ENCODE data around the gene RNF157.
"Not testable (repeated sequence)": the region's sequence is repeated elsewhere in the genome, so short reads cannot be mapped to it uniquely, and the experiment has no call there.

Gene RNF157

GRCh38 chr17:76252967-76253766 lies 12.9 kb upstream of the RNF157 start:
- not testable (repeated sequence) for DNase-seq

DNA sequence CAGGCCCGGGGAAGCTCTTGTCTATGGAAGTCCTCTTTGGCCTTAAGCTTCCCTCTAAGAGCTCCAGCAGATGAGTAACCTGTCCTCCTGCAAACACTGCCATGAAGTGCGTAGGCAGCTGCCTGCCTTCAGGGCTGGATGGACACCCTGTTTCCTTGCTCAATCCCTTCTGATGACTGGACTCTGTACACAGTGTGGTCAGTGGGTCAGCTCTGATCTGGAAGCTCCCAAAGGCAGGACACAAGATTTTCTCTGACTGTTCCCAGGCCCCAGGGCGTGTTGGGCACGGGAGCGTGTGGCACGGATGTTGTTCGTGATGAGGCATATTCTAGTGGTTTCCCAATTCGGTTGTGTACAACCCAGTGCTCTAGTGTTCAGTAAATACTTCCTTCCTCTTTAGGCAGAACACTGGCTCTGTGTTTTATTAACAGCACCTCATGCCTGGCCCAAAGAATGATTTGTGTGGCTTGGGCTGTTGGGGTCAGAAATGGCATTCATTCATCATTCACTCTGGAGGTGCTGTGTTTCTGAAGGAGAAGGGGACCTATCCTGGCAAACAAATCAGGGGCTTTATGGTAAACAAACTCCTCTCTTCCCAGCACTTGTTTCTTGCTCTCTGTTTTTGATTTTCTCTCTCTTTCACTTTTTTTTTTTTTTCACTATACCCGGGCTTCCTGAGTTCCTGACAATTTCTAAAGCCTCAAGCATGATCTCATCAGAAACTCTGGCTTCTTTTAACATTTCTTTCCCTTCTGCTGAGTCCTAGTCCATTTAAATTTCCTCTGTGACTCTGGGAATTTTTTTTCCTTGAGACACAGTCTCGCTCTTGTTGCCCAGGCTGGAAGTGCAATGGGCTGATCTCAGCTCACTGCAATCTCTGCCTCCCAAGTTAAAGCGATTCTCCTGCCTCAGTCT lies 12.0 kb upstream of the RNF157 start:
- peak; percentile 92 for DNase-seq

DNA sequence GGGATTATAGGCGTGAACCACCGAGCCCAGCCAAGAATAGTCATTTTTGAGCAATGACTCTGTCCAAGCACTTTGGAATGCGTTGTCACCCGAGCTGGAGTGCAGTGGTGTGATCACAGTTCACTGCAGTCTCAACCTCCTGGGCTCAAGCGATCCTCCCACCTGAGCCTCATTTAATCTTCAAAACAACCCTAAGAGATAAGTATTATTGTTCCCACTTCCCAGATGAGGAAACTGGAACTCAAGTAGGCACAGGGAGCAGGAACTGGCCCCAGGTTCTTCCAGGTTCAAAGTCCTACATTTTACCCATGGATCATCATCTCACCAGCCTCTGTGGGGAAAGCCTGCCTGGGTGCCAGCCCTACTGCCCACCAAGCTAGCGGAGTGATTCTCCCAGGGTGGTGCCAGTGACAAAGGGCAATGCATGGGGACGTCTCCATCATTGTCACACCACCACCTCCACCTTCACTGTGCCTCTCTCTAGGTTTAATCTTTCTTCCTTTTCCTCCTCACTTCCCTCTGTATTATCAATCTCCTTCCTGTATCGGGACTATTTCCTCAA lies 11.3 kb upstream of the RNF157 start:
- no peak for DNase-seq

GRCh38 chr17:76250141-76250540 lies 9.8 kb upstream of the RNF157 start:
- DNase-seq = no peak

GRCh38 chr17:76248013-76248782 lies 7.9 kb upstream of the RNF157 start:
- peak; percentile 12 for DNase-seq

DNA sequence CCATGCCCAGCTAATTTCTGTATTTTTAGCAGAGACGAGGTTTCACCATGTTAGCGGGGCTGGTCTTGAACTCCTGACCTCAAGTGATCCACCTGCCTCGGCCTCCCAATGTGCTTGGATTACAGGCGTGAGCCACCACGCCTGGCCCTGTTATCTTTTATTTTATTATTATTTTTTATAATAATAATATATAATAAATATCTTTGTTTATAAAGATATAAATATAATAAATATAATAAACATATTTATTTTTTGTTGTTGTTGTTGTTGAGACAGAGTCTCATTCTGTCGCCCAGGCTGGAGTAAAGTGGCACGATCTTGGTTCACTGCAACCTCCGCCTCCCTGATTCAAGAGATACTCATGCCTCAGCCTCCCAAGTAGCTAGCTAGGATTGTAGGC lies 7.0 kb upstream of the RNF157 start:
- DNase-seq = no peak

GRCh38 chr17:76246080-76247066 lies 6.1 kb upstream of the RNF157 start:
- no peak for DNase-seq

DNA sequence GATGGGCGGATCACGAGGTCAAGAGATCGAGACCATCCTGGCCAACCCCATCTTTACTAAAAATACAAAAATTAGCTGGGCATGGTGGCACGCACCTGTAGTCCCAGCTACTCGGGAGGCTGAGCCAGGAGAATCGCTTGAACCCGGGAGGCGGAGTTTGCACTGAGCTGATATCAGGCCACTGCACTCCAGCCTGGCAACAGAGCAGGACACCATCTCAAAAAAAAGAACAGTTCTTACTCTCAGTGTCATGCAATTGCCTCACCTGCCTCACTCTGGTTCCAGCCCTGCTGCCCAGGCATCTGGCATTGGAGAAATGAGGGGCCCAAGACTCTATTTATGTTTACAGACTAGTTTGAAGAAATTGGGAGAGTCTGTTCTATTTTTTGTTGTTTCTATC lies 4.4 kb upstream of the RNF157 start:
- not testable (repeated sequence) for DNase-seq

GRCh38 chr17:76243826-76244679 lies 3.8 kb upstream of the RNF157 start:
- DNase-seq = no peak

GRCh38 chr17:76241691-76242255 lies 1.5 kb upstream of the RNF157 start:
- no peak for DNase-seq

DNA sequence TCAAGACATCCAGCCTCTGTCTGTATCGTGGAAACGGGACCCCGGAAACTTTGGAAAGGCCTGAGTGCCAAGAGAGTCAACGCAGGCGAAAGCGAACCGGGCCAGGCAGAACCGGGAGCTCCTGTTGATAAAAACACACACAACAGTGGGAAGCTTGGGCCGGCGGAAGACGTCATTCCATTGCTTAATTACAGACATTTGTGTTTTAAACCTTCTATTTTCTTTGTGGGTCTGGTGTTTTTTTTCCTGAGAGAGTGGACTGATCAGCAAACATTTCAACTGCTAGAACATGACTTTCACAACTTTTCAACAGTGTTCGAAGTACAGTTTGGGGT lies 878 bp upstream of the RNF157 start:
- no peak for DNase-seq

DNA sequence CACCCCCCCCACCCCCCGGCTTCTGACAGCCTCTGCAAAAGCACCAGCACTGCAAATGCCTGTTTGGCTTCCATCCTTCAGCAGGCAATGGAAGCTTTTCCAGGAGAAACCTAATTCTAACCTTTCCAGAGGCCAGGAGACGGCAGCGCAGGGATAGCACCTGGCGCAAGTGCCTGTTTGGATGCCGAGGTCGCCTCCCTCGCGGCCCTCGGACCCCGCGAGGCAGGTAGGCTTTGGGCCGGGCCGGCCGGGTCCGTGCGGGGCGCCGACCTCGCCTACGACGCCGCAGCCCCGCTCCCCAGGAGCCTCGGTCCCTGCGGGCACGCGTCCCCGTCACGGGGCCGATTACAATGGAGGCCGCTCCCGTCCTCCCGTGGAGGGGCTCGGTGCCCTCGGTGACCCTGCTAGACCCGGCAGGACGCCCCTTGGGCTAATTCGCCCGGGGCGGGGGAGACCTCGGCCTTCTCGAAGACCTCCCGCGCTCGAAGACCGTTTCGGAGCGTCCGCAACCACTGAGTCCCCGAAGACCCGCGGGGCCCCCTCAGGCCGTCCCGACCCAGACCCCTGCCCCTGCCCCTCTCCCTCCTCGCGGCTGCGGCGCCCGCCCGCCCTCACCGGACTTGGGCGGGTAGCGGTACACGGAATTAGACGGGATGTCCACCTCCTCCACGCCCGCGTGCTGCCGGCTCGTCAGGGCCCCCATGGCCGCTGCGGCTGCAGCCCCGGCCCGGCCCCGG lies 587 bp downstream of the RNF157 start:
- no peak for DNase-seq

DNA sequence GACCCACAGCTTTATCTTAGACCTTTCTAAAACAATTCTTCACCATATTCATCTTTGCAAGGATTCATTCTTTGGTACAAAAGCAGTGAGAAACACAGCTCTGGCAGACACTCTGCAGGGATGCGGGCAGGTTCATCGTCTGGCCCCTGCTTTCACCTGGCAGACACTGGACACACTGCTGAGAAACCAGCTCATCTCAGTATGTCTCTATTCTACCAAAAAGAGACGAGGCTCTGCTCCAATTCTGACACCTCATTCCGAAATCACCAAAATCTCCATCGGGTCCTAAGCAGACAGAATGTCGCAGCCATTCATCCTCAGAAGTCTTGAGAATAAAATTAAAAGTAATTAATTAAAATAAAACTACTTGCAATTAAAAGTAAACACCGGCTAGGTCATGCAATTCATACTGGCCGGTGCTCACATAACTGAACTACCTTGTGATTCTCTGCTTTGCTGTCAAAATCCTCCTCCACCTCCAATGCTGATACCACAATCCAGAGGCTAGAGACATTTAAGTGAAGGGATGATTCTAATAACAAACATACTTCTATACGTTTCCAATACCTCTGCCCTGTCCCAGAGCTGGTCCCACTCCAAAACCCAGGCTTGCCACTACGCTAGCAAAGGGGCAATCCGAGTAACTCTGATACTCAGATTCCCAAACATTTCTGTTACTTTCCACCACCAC lies 1.3 kb downstream of the RNF157 start:
- DNase-seq = no peak

DNA sequence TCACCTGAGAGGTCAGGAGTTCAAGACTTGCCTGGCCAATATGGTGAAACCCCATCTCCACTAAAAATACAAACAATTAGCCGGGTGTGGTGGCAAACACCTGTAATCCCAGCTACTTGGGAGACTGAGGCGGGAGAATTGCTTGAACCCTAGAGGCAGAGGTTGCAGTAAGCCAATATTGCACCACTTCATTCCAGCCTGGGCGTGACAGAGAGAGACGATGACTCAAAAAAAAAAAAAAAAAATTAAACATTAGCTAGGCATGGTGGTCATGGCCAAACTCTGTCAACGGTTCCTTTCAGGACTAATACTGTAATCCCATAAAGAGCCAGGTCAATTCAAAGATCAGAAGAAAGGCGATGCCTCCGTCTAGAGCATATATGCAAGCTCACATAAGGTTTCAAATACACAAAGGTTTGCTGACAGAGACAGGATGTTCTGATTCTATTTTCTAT lies 2.4 kb downstream of the RNF157 start:
- DNase-seq = no peak

- no peak for DNase-seq
Measured at GRCh38 chr17:76236603-76237002, 3.7 kb downstream of the RNF157 start.

DNA sequence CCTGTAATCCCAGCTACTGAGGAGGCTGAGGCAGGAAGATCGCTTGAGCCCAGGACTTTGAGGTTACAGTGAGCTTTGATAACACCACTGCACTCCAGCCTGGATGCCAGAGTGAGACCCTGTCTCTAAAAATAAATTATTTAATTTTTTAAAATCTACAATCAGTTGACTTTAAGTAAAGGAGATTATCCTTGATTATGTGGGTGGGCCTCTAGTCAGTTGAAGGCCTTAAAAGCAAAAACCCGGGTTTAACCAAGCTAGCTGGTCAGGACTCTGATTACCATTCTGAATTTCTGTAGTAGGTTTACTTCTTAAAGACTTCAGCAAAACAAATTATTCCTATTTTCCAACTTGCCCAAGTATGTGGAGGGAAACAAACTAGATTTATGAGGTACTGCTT lies 4.4 kb downstream of the RNF157 start:
- no peak for DNase-seq

- no peak for DNase-seq
Measured at GRCh38 chr17:76234354-76234679, 6.0 kb downstream of the RNF157 start.

- DNase-seq = no peak
Measured at GRCh38 chr17:76233588-76234353, 6.5 kb downstream of the RNF157 start.
